GM23338 (cell line): ENCODE data around the gene EXOC6B. TPM values are rescaled to one million over a fixed set of nuclear protein-coding genes. Genes with fewer than 3 reads are reported as not detected.

ENCODE experiments used
- ATAC-seq: fragments of 200-7000 bp; cut with Tn5 transposase; 3 replicates; pipeline ENCODE4 v1.9.1; 2020
- DNase-seq: peaks from one replicate; pipeline ENCODE4 v3.0.0-alpha.2; 2015; ENCODE audit warnings: low spot score
- H2AFZ ChIP-seq: fragments of 200-600 bp; sonication (generic); 2 replicates; pipeline ENCODE4 v1.8.0; 2016; ENCODE audit warnings: antibody characterized with exemption, mild to moderate bottlenecking, moderate library complexity
- H3F3A ChIP-seq: fragments of 200-600 bp; sonication (generic); replicated peaks from 2 replicates; pipeline ENCODE4 v1.8.0; 2017; ENCODE audit warnings: antibody characterized with exemption, mixed run types, low read depth
- H3K27ac ChIP-seq: fragments of 200-600 bp; sonication (generic); 2 replicates; pipeline ENCODE4 v1.6.1; 2016; ENCODE audit warnings: low read depth
- H3K27me3 ChIP-seq: fragments of 200-600 bp; sonication (generic); 2 replicates; pipeline ENCODE4 v1.8.0; 2016; ENCODE audit warnings: mild to moderate bottlenecking, mixed run types, moderate library complexity; ENCODE audit not compliant: insufficient read depth
- H3K36me3 ChIP-seq: fragments of 200-600 bp; sonication (generic); 2 replicates; pipeline ENCODE4 v1.8.0; 2016; ENCODE audit warnings: mild to moderate bottlenecking; ENCODE audit not compliant: insufficient read depth
- H3K4me1 ChIP-seq: fragments of 200-600 bp; sonication (generic); 2 replicates; pipeline ENCODE4 v1.8.0; 2016; ENCODE audit warnings: mild to moderate bottlenecking, moderate library complexity; ENCODE audit not compliant: insufficient read depth
- H3K4me2 ChIP-seq: fragments of 200-600 bp; sonication (generic); 2 replicates; pipeline ENCODE4 v1.7.1; 2017; ENCODE audit warnings: mixed run types
- H3K4me3 ChIP-seq: fragments of 200-600 bp; sonication (generic); 2 replicates; pipeline ENCODE4 v1.6.1; 2016; ENCODE audit warnings: mixed run types
- H3K79me2 ChIP-seq: fragments of 200-600 bp; sonication (generic); replicated peaks from 2 replicates; pipeline ENCODE4 v1.8.0; 2017; ENCODE audit warnings: mild to moderate bottlenecking; ENCODE audit not compliant: insufficient read depth
- H3K9me2 ChIP-seq: fragments of 200-600 bp; sonication (generic); 2 replicates; pipeline ENCODE4 v1.8.0; 2017; ENCODE audit not compliant: insufficient read depth
- H4K20me1 ChIP-seq: fragments of 200-600 bp; sonication (generic); replicated peaks from 2 replicates; pipeline ENCODE4 v1.8.0; 2017; ENCODE audit warnings: mild to moderate bottlenecking; ENCODE audit not compliant: insufficient read depth
- H3K27ac Mint-ChIP-seq: 2 replicates; pipeline ENCODE4 v1.8.0; 2020; ENCODE audit warnings: inconsistent platforms, mild to moderate bottlenecking, moderate library complexity, mixed read lengths
- H3K27me3 Mint-ChIP-seq: 3 replicates; pipeline ENCODE4 v1.8.0; 2022; ENCODE audit warnings: low read depth, mild to moderate bottlenecking, moderate library complexity, mixed read lengths, inconsistent platforms; ENCODE audit not compliant: insufficient read depth, poor library complexity
- H3K36me3 Mint-ChIP-seq: 3 replicates; pipeline ENCODE4 v1.8.0; 2021; ENCODE audit warnings: low read depth, mild to moderate bottlenecking, inconsistent platforms, moderate library complexity, mixed read lengths
- H3K4me1 Mint-ChIP-seq: 3 replicates; pipeline ENCODE4 v1.8.0; 2020; ENCODE audit warnings: mild to moderate bottlenecking, inconsistent platforms, mixed read lengths
- H3K4me3 Mint-ChIP-seq: 3 replicates; pipeline ENCODE4 v1.8.0; 2021; ENCODE audit warnings: moderate library complexity, mild to moderate bottlenecking, inconsistent platforms, mixed read lengths
- H3K9me3 Mint-ChIP-seq: 3 replicates; pipeline ENCODE4 v1.8.0; 2020; ENCODE audit warnings: moderate library complexity, mild to moderate bottlenecking, inconsistent platforms, mixed read lengths
- EZH2 ChIP-seq: fragments of 200-600 bp; sonication (generic); IDR thresholded peaks from one replicate; pipeline ENCODE4 v1.8.0; 2017; ENCODE audit warnings: antibody characterized with exemption, mild to moderate bottlenecking, low read depth; ENCODE audit not compliant: unreplicated experiment
- EZH2phosphoT487 ChIP-seq: fragments of 200-600 bp; sonication (generic); IDR thresholded peaks from one replicate; pipeline ENCODE4 v1.8.1; 2018; ENCODE audit warnings: antibody characterized with exemption; ENCODE audit not compliant: unreplicated experiment
- NANOG ChIP-seq: IDR thresholded peaks from 2 replicates; pipeline ENCODE4 v1.6.1; 2016; ENCODE audit warnings: antibody characterized with exemption, borderline replicate concordance
- ZNF114 ChIP-seq: fragments of 250-450 bp; sonication (Bioruptor Pico); IDR thresholded peaks from 2 replicates; pipeline ENCODE4 v1.5.0; 2020; ENCODE audit warnings: mild to moderate bottlenecking, moderate library complexity
- ZNF331 ChIP-seq: fragments of 250-450 bp; sonication (Bioruptor Pico); IDR thresholded peaks from 2 replicates; pipeline ENCODE4 v1.5.0; 2020; ENCODE audit warnings: low read depth, mild to moderate bottlenecking, moderate library complexity
- polyA plus RNA-seq: library from polyadenylated mRNA; unstranded; fragments of >200 nt; fragmentation: Nextera tagmentation; extraction: Ambion mirVana; gene quantifications from 2 replicates; pipeline ENCODE4 v1.2.1, GENCODE V29; 2016
- total RNA-seq: library from RNA; depleted of rRNA; stranded (reverse); fragments of >200 nt; shearing (Covaris generic); gene quantifications from 2 replicates; pipeline ENCODE4 v1.2.3, GENCODE V29; 2014
- TF ChIP-seq, protein P1 (sequence below): IDR thresholded peaks from one replicate; pipeline ENCODE4 v1.6.1; 2018; ENCODE audit warnings: antibody characterized with exemption; ENCODE audit not compliant: unreplicated experiment
- TF ChIP-seq, protein P2 (sequence below): fragments of 250-450 bp; sonication (Bioruptor Pico); IDR thresholded peaks from 2 replicates; pipeline ENCODE4 v1.5.0; 2020; ENCODE audit warnings: mild to moderate bottlenecking, moderate library complexity

Gene EXOC6B
- total and polyA plus RNA-seq, 2 experiments from 2014 or later: 7.2 to 45.9 TPM

- H3K4me2 ChIP-seq: no peak overlapping the region
Observed at GRCh38 chr2:72136933-72137497, 688.8 kb downstream of the EXOC6B start.

More at GRCh38 chr2:72136933-72137497, 688.8 kb downstream of the EXOC6B start:
- Mint-ChIP-seq H3K4me1 (peaks cover 3% of the 10 kb centered on the region), H3K4me3 (no peak overlapping the region), H3K36me3 (no peaks in the 10 kb centered on the region), H3K27ac (no peak overlapping the region), H3K9me3 (no peaks in the 10 kb centered on the region), H3K27me3 (peaks cover 29% of the 10 kb centered on the region)
- TF ChIP-seq, protein P1, sequence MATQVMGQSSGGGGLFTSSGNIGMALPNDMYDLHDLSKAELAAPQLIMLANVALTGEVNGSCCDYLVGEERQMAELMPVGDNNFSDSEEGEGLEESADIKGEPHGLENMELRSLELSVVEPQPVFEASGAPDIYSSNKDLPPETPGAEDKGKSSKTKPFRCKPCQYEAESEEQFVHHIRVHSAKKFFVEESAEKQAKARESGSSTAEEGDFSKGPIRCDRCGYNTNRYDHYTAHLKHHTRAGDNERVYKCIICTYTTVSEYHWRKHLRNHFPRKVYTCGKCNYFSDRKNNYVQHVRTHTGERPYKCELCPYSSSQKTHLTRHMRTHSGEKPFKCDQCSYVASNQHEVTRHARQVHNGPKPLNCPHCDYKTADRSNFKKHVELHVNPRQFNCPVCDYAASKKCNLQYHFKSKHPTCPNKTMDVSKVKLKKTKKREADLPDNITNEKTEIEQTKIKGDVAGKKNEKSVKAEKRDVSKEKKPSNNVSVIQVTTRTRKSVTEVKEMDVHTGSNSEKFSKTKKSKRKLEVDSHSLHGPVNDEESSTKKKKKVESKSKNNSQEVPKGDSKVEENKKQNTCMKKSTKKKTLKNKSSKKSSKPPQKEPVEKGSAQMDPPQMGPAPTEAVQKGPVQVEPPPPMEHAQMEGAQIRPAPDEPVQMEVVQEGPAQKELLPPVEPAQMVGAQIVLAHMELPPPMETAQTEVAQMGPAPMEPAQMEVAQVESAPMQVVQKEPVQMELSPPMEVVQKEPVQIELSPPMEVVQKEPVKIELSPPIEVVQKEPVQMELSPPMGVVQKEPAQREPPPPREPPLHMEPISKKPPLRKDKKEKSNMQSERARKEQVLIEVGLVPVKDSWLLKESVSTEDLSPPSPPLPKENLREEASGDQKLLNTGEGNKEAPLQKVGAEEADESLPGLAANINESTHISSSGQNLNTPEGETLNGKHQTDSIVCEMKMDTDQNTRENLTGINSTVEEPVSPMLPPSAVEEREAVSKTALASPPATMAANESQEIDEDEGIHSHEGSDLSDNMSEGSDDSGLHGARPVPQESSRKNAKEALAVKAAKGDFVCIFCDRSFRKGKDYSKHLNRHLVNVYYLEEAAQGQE: no peak
- TF ChIP-seq, protein P2, sequence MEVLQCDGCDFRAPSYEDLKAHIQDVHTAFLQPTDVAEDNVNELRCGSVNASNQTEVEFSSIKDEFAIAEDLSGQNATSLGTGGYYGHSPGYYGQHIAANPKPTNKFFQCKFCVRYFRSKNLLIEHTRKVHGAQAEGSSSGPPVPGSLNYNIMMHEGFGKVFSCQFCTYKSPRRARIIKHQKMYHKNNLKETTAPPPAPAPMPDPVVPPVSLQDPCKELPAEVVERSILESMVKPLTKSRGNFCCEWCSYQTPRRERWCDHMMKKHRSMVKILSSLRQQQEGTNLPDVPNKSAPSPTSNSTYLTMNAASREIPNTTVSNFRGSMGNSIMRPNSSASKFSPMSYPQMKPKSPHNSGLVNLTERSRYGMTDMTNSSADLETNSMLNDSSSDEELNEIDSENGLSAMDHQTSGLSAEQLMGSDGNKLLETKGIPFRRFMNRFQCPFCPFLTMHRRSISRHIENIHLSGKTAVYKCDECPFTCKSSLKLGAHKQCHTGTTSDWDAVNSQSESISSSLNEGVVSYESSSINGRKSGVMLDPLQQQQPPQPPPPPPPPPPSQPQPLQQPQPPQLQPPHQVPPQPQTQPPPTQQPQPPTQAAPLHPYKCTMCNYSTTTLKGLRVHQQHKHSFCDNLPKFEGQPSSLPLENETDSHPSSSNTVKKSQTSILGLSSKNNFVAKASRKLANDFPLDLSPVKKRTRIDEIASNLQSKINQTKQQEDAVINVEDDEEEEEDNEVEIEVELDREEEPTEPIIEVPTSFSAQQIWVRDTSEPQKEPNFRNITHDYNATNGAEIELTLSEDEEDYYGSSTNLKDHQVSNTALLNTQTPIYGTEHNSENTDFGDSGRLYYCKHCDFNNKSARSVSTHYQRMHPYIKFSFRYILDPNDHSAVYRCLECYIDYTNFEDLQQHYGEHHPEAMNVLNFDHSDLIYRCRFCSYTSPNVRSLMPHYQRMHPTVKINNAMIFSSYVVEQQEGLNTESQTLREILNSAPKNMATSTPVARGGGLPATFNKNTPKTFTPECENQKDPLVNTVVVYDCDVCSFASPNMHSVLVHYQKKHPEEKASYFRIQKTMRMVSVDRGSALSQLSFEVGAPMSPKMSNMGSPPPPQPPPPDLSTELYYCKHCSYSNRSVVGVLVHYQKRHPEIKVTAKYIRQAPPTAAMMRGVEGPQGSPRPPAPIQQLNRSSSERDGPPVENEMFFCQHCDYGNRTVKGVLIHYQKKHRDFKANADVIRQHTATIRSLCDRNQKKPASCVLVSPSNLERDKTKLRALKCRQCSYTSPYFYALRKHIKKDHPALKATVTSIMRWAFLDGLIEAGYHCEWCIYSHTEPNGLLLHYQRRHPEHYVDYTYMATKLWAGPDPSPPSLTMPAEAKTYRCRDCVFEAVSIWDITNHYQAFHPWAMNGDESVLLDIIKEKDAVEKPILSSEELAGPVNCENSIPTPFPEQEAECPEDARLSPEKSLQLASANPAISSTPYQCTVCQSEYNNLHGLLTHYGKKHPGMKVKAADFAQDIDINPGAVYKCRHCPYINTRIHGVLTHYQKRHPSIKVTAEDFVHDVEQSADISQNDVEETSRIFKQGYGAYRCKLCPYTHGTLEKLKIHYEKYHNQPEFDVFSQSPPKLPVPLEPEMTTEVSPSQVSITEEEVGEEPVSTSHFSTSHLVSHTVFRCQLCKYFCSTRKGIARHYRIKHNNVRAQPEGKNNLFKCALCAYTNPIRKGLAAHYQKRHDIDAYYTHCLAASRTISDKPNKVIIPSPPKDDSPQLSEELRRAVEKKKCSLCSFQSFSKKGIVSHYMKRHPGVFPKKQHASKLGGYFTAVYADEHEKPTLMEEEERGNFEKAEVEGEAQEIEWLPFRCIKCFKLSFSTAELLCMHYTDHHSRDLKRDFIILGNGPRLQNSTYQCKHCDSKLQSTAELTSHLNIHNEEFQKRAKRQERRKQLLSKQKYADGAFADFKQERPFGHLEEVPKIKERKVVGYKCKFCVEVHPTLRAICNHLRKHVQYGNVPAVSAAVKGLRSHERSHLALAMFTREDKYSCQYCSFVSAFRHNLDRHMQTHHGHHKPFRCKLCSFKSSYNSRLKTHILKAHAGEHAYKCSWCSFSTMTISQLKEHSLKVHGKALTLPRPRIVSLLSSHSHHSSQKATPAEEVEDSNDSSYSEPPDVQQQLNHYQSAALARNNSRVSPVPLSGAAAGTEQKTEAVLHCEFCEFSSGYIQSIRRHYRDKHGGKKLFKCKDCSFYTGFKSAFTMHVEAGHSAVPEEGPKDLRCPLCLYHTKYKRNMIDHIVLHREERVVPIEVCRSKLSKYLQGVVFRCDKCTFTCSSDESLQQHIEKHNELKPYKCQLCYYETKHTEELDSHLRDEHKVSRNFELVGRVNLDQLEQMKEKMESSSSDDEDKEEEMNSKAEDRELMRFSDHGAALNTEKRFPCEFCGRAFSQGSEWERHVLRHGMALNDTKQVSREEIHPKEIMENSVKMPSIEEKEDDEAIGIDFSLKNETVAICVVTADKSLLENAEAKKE (CRISPR knock-in tag): no peak
- TF ChIP-seq EZH2phosphoT487 (no peak), NANOG (no peak), EZH2 (no peak), ZNF331 (no peak), ZNF114 (CRISPR knock-in tag) (no peak)
- Histone ChIP-seq H3K27ac (no peak overlapping the region), H3K9me2 (no peaks in the 10 kb centered on the region), H3F3A (no peaks in the 10 kb centered on the region), H2AFZ (no peak overlapping the region), H3K4me3 (no peak overlapping the region), H3K4me1 (peaks cover 5% of the 10 kb centered on the region; the same call in 1 of the 2 replicates), H3K27me3 (peaks cover 37% of the 10 kb centered on the region), H3K36me3 (no peaks in the 10 kb centered on the region), H4K20me1 (no peaks in the 10 kb centered on the region; the same call in 1 of the 2 replicates), H3K79me2 (no peaks in the 10 kb centered on the region)
- ATAC-seq (peak; percentile 13), DNase-seq (no peak)
